ENCODE results near the gene C1QTNF3. TPM values are rescaled to one million over a fixed set of nuclear protein-coding genes. Genes with fewer than 3 reads are reported as not detected.
A peak's percentile ranks its signal among the peaks of the same experiment; 100 is the strongest.

C1QTNF3 gene
- total and polyA plus RNA-seq, 2 donors, result 5.0 to 25.1 TPM

DNA sequence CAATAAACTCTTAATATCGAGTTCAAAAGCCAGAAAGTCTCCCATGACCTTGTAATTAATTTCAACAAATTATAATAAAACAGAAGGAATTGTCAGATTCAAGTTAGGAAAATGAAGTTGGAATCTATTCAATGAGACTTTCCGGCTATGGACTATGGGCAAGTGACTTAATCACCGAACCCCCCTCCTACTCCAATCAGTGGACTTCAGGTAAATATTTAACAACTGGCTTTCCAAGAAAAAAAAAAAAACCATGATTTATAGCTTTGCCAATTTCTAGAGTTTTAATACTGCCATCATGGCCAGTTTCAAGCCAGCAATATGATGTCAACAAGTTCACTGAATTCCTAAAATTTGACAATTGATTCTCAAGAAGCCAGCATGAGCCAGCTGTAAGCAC lies 63.0 kb downstream of the C1QTNF3 start:
- Histone ChIP-seq H3K9me3 (ENCODE audit: control insufficient read depth in 2 of 2, insufficient read depth in 1 of 2, low read length in 1 of 2) (peaks cover 0 to 1% of the 10 kb centered on the region in 2 donors), H3K4me1 (ENCODE audit: control insufficient read depth in 2 of 2, insufficient read depth in 2 of 2, low read length in 2 of 2) (no peaks in the 10 kb centered on the region), H3K36me3 (ENCODE audit: control insufficient read depth in 2 of 2, insufficient read depth in 2 of 2, low read length in 1 of 2) (no peaks in the 10 kb centered on the region), H3K27ac (ENCODE audit: low read depth in 1 of 2, low read length in 1 of 2) (no peak overlapping the region), H3K27me3 (ENCODE audit: control insufficient read depth in 2 of 2, insufficient read depth in 1 of 2, low read length in 1 of 2) (no peaks in the 10 kb centered on the region), H3K4me3 (ENCODE audit: low read length in 2 of 2) (no peak overlapping the region)
- DNase-seq (ENCODE audit: low read depth in 6 of 9, low spot score in 9 of 9), result no peak
- 96% methylated on average over 3 of the region's 3 CpGs for WGBS

DNA sequence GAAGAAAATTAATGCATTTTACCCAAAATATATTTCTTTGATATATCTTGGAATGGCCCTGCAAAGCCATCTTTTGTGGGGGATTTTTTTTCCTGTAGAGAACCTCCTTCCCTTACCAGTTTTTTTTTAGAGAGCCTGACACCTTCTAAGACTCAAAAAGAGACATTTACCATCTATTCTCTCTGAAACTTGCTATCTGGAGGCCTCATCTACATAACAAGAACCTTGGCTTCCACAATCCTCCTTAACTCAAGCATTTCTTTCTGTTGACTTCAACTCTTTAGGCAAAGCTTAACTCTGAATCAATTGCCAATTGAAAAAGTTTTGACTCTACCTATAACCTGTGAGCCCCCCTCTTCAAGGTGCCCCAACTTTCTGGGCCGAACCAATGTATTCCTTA lies 64.7 kb downstream of the C1QTNF3 start:
- H3K27ac ChIP-seq (ENCODE audit: low read depth in 1 of 2, low read length in 1 of 2), result no peak overlapping the region
- H3K36me3 ChIP-seq (ENCODE audit: control insufficient read depth in 2 of 2, insufficient read depth in 2 of 2, low read length in 1 of 2), result no peaks in the 10 kb centered on the region
- H3K9me3 ChIP-seq (ENCODE audit: control insufficient read depth in 2 of 2, insufficient read depth in 1 of 2, low read length in 1 of 2), result peaks cover 0 to 1% of the 10 kb centered on the region in 2 donors
- no peak for DNase-seq (ENCODE audit: low read depth in 6 of 9, low spot score in 9 of 9)
- H3K4me1 ChIP-seq (ENCODE audit: control insufficient read depth in 2 of 2, insufficient read depth in 2 of 2, low read length in 2 of 2), result peaks cover 0 to 4% of the 10 kb centered on the region in 2 donors
- no peak overlapping the region for H3K4me3 ChIP-seq (ENCODE audit: low read length in 2 of 2)
- H3K27me3 ChIP-seq (ENCODE audit: control insufficient read depth in 2 of 2, insufficient read depth in 1 of 2, low read length in 1 of 2), result no peaks in the 10 kb centered on the region
- 99% methylated on average over 1 of the region's 1 CpG for WGBS

DNA sequence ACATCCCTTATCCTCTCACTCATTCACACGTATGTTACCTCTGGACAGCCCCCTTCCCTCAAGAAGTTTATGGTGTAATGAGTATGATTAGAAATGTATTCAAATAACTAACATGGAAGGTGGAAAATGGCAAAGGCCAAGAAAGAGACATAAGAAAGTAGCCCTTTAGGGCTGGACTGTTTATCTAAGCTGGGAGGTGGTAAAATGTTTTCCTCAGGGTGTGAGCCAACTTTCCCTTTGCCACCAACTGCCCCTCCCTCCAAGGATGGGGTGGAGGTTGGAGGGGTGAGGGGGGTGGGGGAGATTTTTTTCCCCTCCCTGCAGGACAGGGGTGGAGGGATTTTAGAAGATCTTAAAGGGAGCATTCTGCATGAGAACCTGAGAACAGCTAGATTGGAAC lies 66.7 kb downstream of the C1QTNF3 start:
- Histone ChIP-seq H3K27ac (ENCODE audit: low read depth in 1 of 2, low read length in 1 of 2) (no peak overlapping the region), H3K9me3 (ENCODE audit: control insufficient read depth in 2 of 2, insufficient read depth in 1 of 2, low read length in 1 of 2) (peaks cover 0 to 1% of the 10 kb centered on the region in 2 donors), H3K36me3 (ENCODE audit: control insufficient read depth in 2 of 2, insufficient read depth in 2 of 2, low read length in 1 of 2) (no peaks in the 10 kb centered on the region), H3K4me1 (ENCODE audit: control insufficient read depth in 2 of 2, insufficient read depth in 2 of 2, low read length in 2 of 2) (peaks cover 0 to 4% of the 10 kb centered on the region in 2 donors), H3K27me3 (ENCODE audit: control insufficient read depth in 2 of 2, insufficient read depth in 1 of 2, low read length in 1 of 2) (no peaks in the 10 kb centered on the region), H3K4me3 (ENCODE audit: low read length in 2 of 2) (no peak overlapping the region)
- no peak for DNase-seq (ENCODE audit: low read depth in 6 of 9, low spot score in 9 of 9)
- WGBS, result 88% methylated on average over 1 of the region's 1 CpG

DNA sequence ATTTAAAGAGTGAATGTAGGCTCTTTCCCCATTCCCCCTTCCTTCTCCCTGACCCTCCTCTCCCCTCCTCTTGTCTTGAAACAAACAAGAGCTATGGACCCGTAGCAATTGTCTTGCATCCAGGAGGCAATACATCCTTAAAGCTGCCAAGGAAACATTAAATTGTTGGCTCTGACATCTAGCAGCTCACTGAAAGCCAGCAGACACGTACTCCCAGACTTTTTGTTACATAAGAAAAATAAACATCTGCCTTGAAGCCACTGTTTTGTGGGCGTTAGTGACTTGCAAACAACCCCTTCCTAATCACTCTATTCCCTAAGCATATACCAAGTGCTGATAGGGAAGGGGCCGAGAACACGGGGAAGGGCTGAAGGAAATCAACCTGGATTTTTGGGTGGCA lies 67.2 kb downstream of the C1QTNF3 start:
- Histone ChIP-seq H3K27ac (ENCODE audit: low read depth in 1 of 2, low read length in 1 of 2) (no peak overlapping the region), H3K36me3 (ENCODE audit: control insufficient read depth in 2 of 2, insufficient read depth in 2 of 2, low read length in 1 of 2) (no peaks in the 10 kb centered on the region), H3K4me3 (ENCODE audit: low read length in 2 of 2) (no peak overlapping the region), H3K27me3 (ENCODE audit: control insufficient read depth in 2 of 2, insufficient read depth in 1 of 2, low read length in 1 of 2) (no peaks in the 10 kb centered on the region), H3K4me1 (ENCODE audit: control insufficient read depth in 2 of 2, insufficient read depth in 2 of 2, low read length in 2 of 2) (peaks cover 0 to 4% of the 10 kb centered on the region in 2 donors), H3K9me3 (ENCODE audit: control insufficient read depth in 2 of 2, insufficient read depth in 1 of 2, low read length in 1 of 2) (peaks cover 0 to under 1% of the 10 kb centered on the region in 2 donors)
- 89% methylated on average over 5 of the region's 5 CpGs for WGBS
- no peak for DNase-seq (ENCODE audit: low read depth in 6 of 9, low spot score in 9 of 9)

DNA sequence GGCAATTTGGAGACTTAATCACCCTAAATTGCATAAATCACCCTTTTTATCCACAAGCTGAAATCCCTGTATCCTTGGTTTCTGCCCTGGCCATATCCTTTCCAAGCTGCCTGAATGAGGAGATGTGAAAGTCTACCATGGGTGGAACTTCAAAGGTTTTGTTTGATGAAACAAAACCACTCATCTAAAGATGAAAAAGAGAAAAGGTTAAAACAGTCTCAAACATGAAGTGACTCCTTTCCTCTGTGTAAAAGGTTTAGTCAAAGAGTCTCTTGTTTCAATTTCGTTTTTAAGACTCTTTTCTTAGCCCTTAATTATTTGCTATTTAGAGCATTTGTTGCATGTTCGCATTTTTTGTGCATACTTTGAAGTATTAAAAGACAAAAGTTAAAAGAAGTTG lies 69.7 kb downstream of the C1QTNF3 start:
- Histone ChIP-seq H3K4me3 (ENCODE audit: low read length in 2 of 2) (no peak overlapping the region), H3K27me3 (ENCODE audit: control insufficient read depth in 2 of 2, insufficient read depth in 1 of 2, low read length in 1 of 2) (no peaks in the 10 kb centered on the region), H3K4me1 (ENCODE audit: control insufficient read depth in 2 of 2, insufficient read depth in 2 of 2, low read length in 2 of 2) (peaks cover 0 to 4% of the 10 kb centered on the region in 2 donors), H3K27ac (ENCODE audit: low read depth in 1 of 2, low read length in 1 of 2) (no peak overlapping the region), H3K36me3 (ENCODE audit: control insufficient read depth in 2 of 2, insufficient read depth in 2 of 2, low read length in 1 of 2) (no peaks in the 10 kb centered on the region), H3K9me3 (ENCODE audit: control insufficient read depth in 2 of 2, insufficient read depth in 1 of 2, low read length in 1 of 2) (no peaks in the 10 kb centered on the region)
- peak in 4 of 9 donors; percentile 4 to 53 (median 14) for DNase-seq (ENCODE audit: low read depth in 6 of 9, low spot score in 9 of 9)
- 51% methylated on average over 2 of the region's 2 CpGs for WGBS

DNA sequence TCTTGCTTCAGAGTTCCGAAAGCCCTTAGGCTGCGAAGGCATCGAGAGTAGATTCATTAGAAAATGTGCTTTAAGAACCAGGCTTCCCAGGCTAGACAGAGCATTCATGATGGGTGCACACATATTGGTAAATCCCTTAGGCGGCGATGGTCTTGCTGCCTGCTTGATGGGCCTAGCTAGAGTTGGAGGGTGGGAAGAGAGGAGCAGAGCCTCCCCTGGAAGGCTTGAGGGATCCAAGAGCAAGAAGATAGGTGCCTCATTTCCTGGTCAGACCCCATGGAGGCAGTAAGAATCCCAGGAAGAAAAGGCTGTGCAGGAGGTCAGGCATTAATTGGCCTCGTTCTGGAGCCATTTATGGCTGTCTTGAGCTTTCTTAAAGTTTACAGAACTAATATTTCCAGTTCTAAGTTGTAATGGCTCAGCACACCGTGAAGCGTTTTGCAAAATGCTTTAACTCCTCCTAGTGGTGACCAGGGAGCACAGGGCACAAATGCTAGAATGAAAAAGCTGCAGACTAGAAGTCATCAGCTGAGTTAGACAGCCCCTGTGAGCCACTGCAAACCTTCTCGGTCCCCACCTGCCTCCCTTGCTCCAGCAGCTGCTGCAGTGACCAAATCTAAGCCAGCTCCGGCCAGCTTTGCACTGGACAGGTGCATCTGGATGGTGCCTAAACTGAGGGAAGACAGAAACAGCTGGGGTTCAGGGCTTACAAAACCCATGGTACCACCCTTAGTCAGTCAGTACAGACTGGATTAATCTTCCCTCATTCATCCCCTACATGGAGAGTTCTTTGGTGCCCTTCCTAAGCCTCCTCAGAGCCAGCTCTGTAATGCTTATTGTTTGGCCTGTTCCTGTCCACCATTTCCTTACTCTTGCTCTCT lies 73.2 kb downstream of the C1QTNF3 start:
- no peaks in the 10 kb centered on the region for H3K9me3 ChIP-seq (ENCODE audit: control insufficient read depth in 2 of 2, insufficient read depth in 1 of 2, low read length in 1 of 2)

DNA sequence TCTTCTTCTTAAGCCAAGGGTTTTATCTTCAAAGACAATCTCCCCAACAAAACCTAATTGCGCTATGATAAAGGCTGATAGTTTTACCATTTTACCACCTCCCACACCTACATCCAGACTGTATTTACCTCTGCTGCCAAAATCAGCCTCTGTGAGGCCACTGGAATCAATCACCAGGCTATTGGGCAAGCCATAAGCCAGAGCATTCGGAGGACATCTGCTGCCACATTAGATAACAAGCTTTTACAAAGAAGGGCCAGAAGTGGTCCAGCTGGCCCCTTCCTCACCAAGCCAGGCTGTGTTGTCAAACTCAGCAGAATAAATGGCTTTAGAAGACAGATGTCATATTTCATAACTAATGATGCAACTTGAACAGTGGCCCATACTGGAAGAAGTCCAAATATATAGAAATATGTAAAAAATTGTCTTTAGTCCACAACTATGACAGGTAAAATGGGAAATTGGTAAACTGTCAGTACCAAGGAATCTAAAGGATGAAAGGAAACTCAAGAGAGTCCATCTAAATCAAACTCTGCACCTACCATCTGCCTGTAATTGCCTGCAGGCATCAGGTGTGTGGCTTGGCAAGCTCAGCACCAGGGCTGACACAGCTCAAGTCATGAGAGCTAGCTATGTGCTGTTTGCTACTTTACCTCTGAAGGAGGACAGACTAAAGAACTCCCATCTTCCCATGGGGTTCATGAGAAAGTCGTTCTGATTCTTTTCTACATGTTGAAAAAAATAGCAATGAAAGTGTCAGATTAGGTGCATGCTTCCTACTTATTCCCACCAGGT lies 74.6 kb downstream of the C1QTNF3 start:
- Histone ChIP-seq H3K9me3 (ENCODE audit: control insufficient read depth in 2 of 2, insufficient read depth in 1 of 2, low read length in 1 of 2) (no peaks in the 10 kb centered on the region), H3K27me3 (ENCODE audit: control insufficient read depth in 2 of 2, insufficient read depth in 1 of 2, low read length in 1 of 2) (no peaks in the 10 kb centered on the region), H3K36me3 (ENCODE audit: control insufficient read depth in 2 of 2, insufficient read depth in 2 of 2, low read length in 1 of 2) (no peaks in the 10 kb centered on the region), H3K27ac (ENCODE audit: low read depth in 1 of 2, low read length in 1 of 2) (no peak overlapping the region), H3K4me3 (ENCODE audit: low read length in 2 of 2) (no peak overlapping the region), H3K4me1 (ENCODE audit: control insufficient read depth in 2 of 2, insufficient read depth in 2 of 2, low read length in 2 of 2) (no peaks in the 10 kb centered on the region)
- 92% methylated on average over 3 of the region's 3 CpGs for WGBS
- DNase-seq (ENCODE audit: low read depth in 6 of 9, low spot score in 9 of 9), result no peak

More for the DNA sequence above, 73.2 kb downstream of the C1QTNF3 start:
- no peak overlapping the region for H3K4me3 ChIP-seq (ENCODE audit: low read length in 2 of 2)
- peaks cover 0 to 4% of the 10 kb centered on the region in 2 donors for H3K4me1 ChIP-seq (ENCODE audit: control insufficient read depth in 2 of 2, insufficient read depth in 2 of 2, low read length in 2 of 2)
- WGBS, result 56% methylated on average over 10 of the region's 10 CpGs
- DNase-seq (ENCODE audit: low read depth in 6 of 9, low spot score in 9 of 9), result peak in 4 of 9 donors; percentile 15 to 52 (median 28)
- H3K27ac ChIP-seq (ENCODE audit: low read depth in 1 of 2, low read length in 1 of 2), result no peak overlapping the region
- H3K36me3 ChIP-seq (ENCODE audit: control insufficient read depth in 2 of 2, insufficient read depth in 2 of 2, low read length in 1 of 2), result no peaks in the 10 kb centered on the region
- no peaks in the 10 kb centered on the region for H3K27me3 ChIP-seq (ENCODE audit: control insufficient read depth in 2 of 2, insufficient read depth in 1 of 2, low read length in 1 of 2)
